ENCODE data around the gene FBXL4. TPM values are rescaled to one million over a fixed set of nuclear protein-coding genes. Genes with fewer than 3 reads are reported as not detected.

FBXL4 gene
- total and polyA plus RNA-seq, 8 donors = 2.6 to 16.9 (median 11.1) TPM

GRCh38 chr6:98976674-98977385, 29.1 kb upstream of the FBXL4 start:
- Histone ChIP-seq H3K9me3 (no peaks in the 10 kb centered on the region), H3K4me1 (no peaks in the 10 kb centered on the region), H3K4me3 (no peak overlapping the region), H3K27me3 (no peaks in the 10 kb centered on the region), H3K36me3 (no peaks in the 10 kb centered on the region), H3K27ac (no peak overlapping the region)
- 52 to 54% methylated on average over 4 of the region's 4 CpGs for WGBS, 2 donors
- intact Hi-C loops (cut with DNase I) = no loop called here
- DNase-seq = no peak
- ATAC-seq = no peak
- FAIRE-seq = no peak
- TF ChIP-seq CTCF (IDR thresholded peaks at IDR 0.05) = no peak

DNA sequence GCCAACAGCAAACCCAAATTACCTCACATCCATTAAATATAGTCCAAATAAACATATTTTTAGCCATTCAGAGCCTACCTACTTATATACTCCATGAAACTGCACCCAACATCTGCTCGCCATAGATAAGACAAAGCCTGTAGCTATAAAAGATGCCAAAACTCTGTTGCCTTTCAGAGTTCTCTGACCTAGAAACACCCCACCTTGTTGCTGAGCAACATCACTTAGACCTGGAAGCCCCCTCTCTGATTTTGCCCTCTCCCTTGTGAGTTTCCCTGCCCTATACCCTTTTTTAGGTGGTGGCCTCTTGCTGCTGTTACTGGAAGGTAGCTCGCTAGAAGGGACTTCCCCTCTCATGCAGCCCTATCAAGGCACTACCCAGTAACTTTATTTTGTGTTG, 27.7 kb upstream of the FBXL4 start:
- Histone ChIP-seq H3K9me3 (no peaks in the 10 kb centered on the region), H3K4me3 (no peak overlapping the region), H3K4me1 (no peaks in the 10 kb centered on the region), H3K36me3 (no peaks in the 10 kb centered on the region), H3K27me3 (no peaks in the 10 kb centered on the region), H3K27ac (no peak overlapping the region)
- intact Hi-C loops (cut with DNase I) = no loop called here
- ATAC-seq (no peak), FAIRE-seq (no peak), DNase-seq (no peak)
- 91 to 97% methylated on average over 2 of the region's 2 CpGs for WGBS, 2 donors
- no peak for TF ChIP-seq CTCF (IDR thresholded peaks at IDR 0.05)

GRCh38 chr6:98974309-98974708, 26.6 kb upstream of the FBXL4 start:
- Histone ChIP-seq H3K4me3 (no peak overlapping the region), H3K36me3 (no peaks in the 10 kb centered on the region), H3K9me3 (no peaks in the 10 kb centered on the region), H3K27ac (no peak overlapping the region), H3K27me3 (no peaks in the 10 kb centered on the region), H3K4me1 (no peaks in the 10 kb centered on the region)
- no peak for TF ChIP-seq CTCF (IDR thresholded peaks at IDR 0.05)
- DNase-seq (no peak), ATAC-seq (no peak), FAIRE-seq (no peak)
- intact Hi-C loops (cut with DNase I) = no loop called here

DNA sequence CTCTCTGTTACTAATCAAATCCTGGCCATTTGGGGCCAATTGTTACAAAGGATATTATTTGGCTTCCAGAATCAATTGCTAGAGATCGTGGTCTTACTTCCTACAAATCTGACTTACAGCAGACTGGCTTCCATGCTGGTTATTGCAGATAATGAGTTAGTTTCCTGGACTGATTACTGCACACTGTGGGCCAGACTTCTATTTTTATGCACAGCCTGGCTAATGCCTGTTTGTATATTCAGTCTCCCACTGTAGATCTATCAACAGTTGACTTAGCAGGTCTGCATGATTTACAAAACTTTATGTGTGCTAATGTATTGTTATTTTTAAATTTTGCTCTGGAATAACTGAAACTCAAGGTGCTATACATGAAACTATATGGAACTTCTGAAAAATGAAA, 25.8 kb upstream of the FBXL4 start:
- intact Hi-C loops (cut with DNase I) = no loop called here
- Histone ChIP-seq H3K36me3 (no peaks in the 10 kb centered on the region), H3K9me3 (no peaks in the 10 kb centered on the region), H3K27ac (no peak overlapping the region), H3K4me1 (no peaks in the 10 kb centered on the region), H3K27me3 (no peaks in the 10 kb centered on the region), H3K4me3 (no peak overlapping the region)
- FAIRE-seq (no peak), ATAC-seq (no peak), DNase-seq (no peak)
- TF ChIP-seq CTCF (IDR thresholded peaks at IDR 0.05) = no peak
- 64 to 74% methylated on average over 1 of the region's 1 CpG for WGBS, 2 donors

DNA sequence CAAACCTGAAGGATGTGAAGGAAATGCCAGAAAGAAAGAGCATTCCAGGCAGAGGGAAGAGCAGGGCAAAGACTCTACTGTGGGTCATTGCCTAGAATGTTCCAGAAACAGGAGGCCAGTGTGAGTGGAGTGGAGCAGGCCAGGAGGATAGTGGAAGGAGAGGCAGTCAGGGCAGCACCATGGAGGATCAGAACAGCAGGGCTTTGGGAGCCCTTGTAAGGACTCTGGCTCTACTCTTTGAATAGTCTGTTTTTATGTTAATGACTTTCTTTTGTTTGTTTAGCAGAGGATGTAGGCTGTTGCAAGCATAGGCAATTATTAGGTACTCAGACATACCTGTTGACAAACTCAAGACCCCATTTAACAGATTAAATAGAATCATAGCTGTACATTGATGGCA, 23.6 kb upstream of the FBXL4 start:
- TF ChIP-seq CTCF (IDR thresholded peaks at IDR 0.05) = no peak
- ATAC-seq (no peak), DNase-seq (no peak), FAIRE-seq (no peak)
- Histone ChIP-seq H3K36me3 (no peaks in the 10 kb centered on the region), H3K4me3 (no peak overlapping the region), H3K9me3 (no peaks in the 10 kb centered on the region), H3K27me3 (no peaks in the 10 kb centered on the region), H3K27ac (no peak overlapping the region), H3K4me1 (no peaks in the 10 kb centered on the region)
- intact Hi-C loops (cut with DNase I) = no loop called here
